B cell (primary cell): ENCODE results near the gene SLC40A1. TPM values are rescaled to one million over a fixed set of nuclear protein-coding genes. Genes with fewer than 3 reads are reported as not detected.

Experiments
- ATAC-seq: fragments of 200-7000 bp; cut with Tn5 transposase; one replicate; pipeline ENCODE4 v1.10.0; 2021; ENCODE audit warnings: low read depth, mild to moderate bottlenecking, moderate number of reproducible peaks, moderate library complexity
- CTCF ChIA-PET: fragments of 350-600 bp; sonication (Branson Sonifier 250); formaldehyde crosslinking; loops from one replicate; lab custom pipeline; 2021; ENCODE audit warnings: antibody characterized with exemption, inconsistent platforms; lab: Charles Lee
- POLR2A ChIA-PET: fragments of 350-600 bp; sonication (Branson Sonifier 250); formaldehyde crosslinking; loops from one replicate; lab custom pipeline; 2021; ENCODE audit warnings: antibody characterized with exemption; lab: Charles Lee
- DNase-seq: peaks from one replicate; pipeline ENCODE4 v3.0.0; 2013
- H2AFZ ChIP-seq: 2 replicates; pipeline ENCODE4 v1.6.1; 2012; ENCODE audit warnings: mild to moderate bottlenecking, low read depth, low read length; ENCODE audit not compliant: insufficient read depth, poor library complexity, severe bottlenecking
- H3K27ac ChIP-seq, 2 donors: 1 replicate in 1 of 2; 2 replicates in 1 of 2; pipeline ENCODE4 v1.5.1; 2012 to 2013; ENCODE audit warnings: low read length in 2 of 2, mild to moderate bottlenecking in 2 of 2, moderate library complexity in 1 of 2
- H3K27me3 ChIP-seq, 4 experiments: fragments of 200-600 bp in 1 of 4; sonication (generic) in 1 of 4; replicated peaks in 1 of 4; 1 replicate in 2 of 4; 2 replicates in 2 of 4; pipeline versions ENCODE4 v1.6.1 to v1.7.0; 2013 to 2016; ENCODE audit warnings: low read length in 3 of 4, mild to moderate bottlenecking in 2 of 4, mixed read lengths in 1 of 4, moderate library complexity in 1 of 4; ENCODE audit not compliant: insufficient read depth in 4 of 4, control insufficient read depth in 3 of 4; ENCODE audit errors: control extremely low read depth in 1 of 4
- H3K36me3 ChIP-seq, 2 experiments: replicated peaks in 1 of 2; 1 replicate in 1 of 2; 2 replicates in 1 of 2; pipeline versions ENCODE4 v1.6.1 to v1.7.1; 2013; ENCODE audit warnings: low read length in 1 of 2; ENCODE audit not compliant: insufficient read depth in 2 of 2, control insufficient read depth in 1 of 2; ENCODE audit errors: control extremely low read depth in 1 of 2, extremely low read depth in 1 of 2
- H3K4me1 ChIP-seq, 2 donors: fragments of 200-600 bp in 1 of 2; sonication (generic) in 1 of 2; 1 replicate in 1 of 2; 2 replicates in 1 of 2; pipeline versions ENCODE4 v1.5.1 to v1.6.1; 2013 to 2017; ENCODE audit warnings: low read length in 2 of 2; ENCODE audit not compliant: control insufficient read depth in 2 of 2, insufficient read depth in 2 of 2
- H3K4me2 ChIP-seq: replicated peaks from 2 replicates; pipeline ENCODE3; 2012; ENCODE audit warnings: mild to moderate bottlenecking, low read depth, low read length; ENCODE audit not compliant: poor library complexity, severe bottlenecking
- H3K4me3 ChIP-seq, 5 experiments: fragments of 200-600 bp in 1 of 5; sonication (generic) in 1 of 5; 1 replicate in 3 of 5; 2 replicates in 2 of 5; pipeline versions ENCODE4 v1.5.1 to v1.7.0; 2011 to 2016; ENCODE audit warnings: low read length in 4 of 5, mild to moderate bottlenecking in 4 of 5, low read depth in 2 of 5, control low read depth in 1 of 5, moderate library complexity in 1 of 5; ENCODE audit not compliant: insufficient read depth in 1 of 5; ENCODE audit errors: control extremely low read depth in 1 of 5, extremely low read depth in 1 of 5
- H3K79me2 ChIP-seq: fragments of 200-600 bp; sonication (generic); one replicate; pipeline ENCODE4 v1.6.0; 2016; ENCODE audit warnings: low read length; ENCODE audit not compliant: control insufficient read depth, insufficient read depth
- H3K9ac ChIP-seq: fragments of 200-600 bp; sonication (generic); 2 replicates; pipeline ENCODE4 v1.6.1; 2017; ENCODE audit warnings: mild to moderate bottlenecking, low read length, moderate library complexity
- H3K9me3 ChIP-seq, 3 donors: one replicate each; pipeline versions ENCODE4 v1.6.1 to v1.7.1; 2013; ENCODE audit warnings: low read length in 2 of 3; ENCODE audit not compliant: control insufficient read depth in 2 of 3, insufficient read depth in 1 of 3; ENCODE audit errors: control extremely low read depth in 1 of 3
- H4K20me1 ChIP-seq: 2 replicates; pipeline ENCODE4 v1.6.0; 2012; ENCODE audit warnings: mild to moderate bottlenecking, low read length; ENCODE audit not compliant: insufficient read depth, control insufficient read depth, poor library complexity, severe bottlenecking
- H3K27ac Mint-ChIP-seq: one replicate; pipeline ENCODE4 v1.8.0; 2021; ENCODE audit warnings: mixed read lengths
- H3K27me3 Mint-ChIP-seq: one replicate; pipeline ENCODE4 v1.8.0; 2021; ENCODE audit warnings: mixed read lengths
- H3K4me1 Mint-ChIP-seq: one replicate; pipeline ENCODE4 v1.8.0; 2021; ENCODE audit warnings: mixed read lengths
- H3K4me3 Mint-ChIP-seq: one replicate; pipeline ENCODE4 v1.8.0; 2021; ENCODE audit warnings: mixed read lengths
- H3K9me3 Mint-ChIP-seq: one replicate; pipeline ENCODE4 v1.8.0; 2022; ENCODE audit warnings: mixed read lengths; ENCODE audit not compliant: insufficient read depth
- CTCF ChIP-seq: fragments of 200-600 bp; IDR thresholded peaks from one replicate; pipeline ENCODE4 v1.8.0; 2022; ENCODE audit warnings: antibody characterized with exemption, mild to moderate bottlenecking
- EZH2 ChIP-seq: IDR thresholded peaks from 2 replicates; pipeline ENCODE4 v1.6.1; 2012; ENCODE audit warnings: borderline replicate concordance, low read depth, mild to moderate bottlenecking, moderate library complexity, low read length; ENCODE audit not compliant: insufficient read depth, poor library complexity, severe bottlenecking
- WGBS: methylation state at CpG from one replicate; pipeline ENCODE4 v1.1.5; 2013; ENCODE audit warnings: missing lambda C conversion rate; ENCODE audit not compliant: insufficient coverage; 5-methylcytosine and 5-hydroxymethylcytosine counted together
- intact Hi-C: fragments of 100-400 bp; cut with micrococcal nuclease; formaldehyde crosslinking; loops from one replicate; pipeline ENCODE4 v1.10.0; 2022
- polyA plus RNA-seq: library from polyadenylated mRNA; depleted of rRNA; stranded (reverse); fragments of >200 nt; gene quantifications from 2 replicates; pipeline ENCODE4 v1.2.3, GENCODE V29; 2012
- total RNA-seq, 2 donors: library from RNA; stranded (reverse); fragments of 120-200 nt in 1 of 2; gene quantifications; 1 replicate in 1 of 2; 2 replicates in 1 of 2; pipeline versions ENCODE4 v1.2.3 to v1.2.4, GENCODE V29; 2013 to 2022

The SLC40A1 gene
- total and polyA plus RNA-seq, 2 donors (not counting 1 experiment from before 2014, with no cell fraction given): 0.07 to 0.39 TPM

- Histone ChIP-seq H4K20me1 (no peaks in the 10 kb centered on the region), H3K9me3 (no peaks in the 10 kb centered on the region), H2AFZ (no peak overlapping the region), H3K4me3 (no peak overlapping the region), H3K4me2 (no peak overlapping the region), H3K36me3 (no peaks in the 10 kb centered on the region), H3K4me1 (no peaks in the 10 kb centered on the region), H3K9ac (no peak overlapping the region), H3K27me3 (no peaks in the 10 kb centered on the region), H3K27ac (no peak overlapping the region), H3K79me2 (no peaks in the 10 kb centered on the region)
- no peak for TF ChIP-seq EZH2
- no peak for TF ChIP-seq CTCF
- H3K4me3 Mint-ChIP-seq: no peak overlapping the region
- 100% methylated on average over 3 of the region's 6 CpGs for WGBS
- no peaks in the 10 kb centered on the region for H3K9me3 Mint-ChIP-seq
- no peak for DNase-seq
- POLR2A ChIA-PET: no interaction called here
- intact Hi-C loops: no loop called here
- peaks cover 2% of the 10 kb centered on the region for H3K4me1 Mint-ChIP-seq
- no peak for ATAC-seq
- H3K27me3 Mint-ChIP-seq: peaks cover 13% of the 10 kb centered on the region
- H3K27ac Mint-ChIP-seq: no peak overlapping the region
- CTCF ChIA-PET: no interaction called here
Observed at GRCh38 chr2:189561371-189562038, 19.1 kb downstream of the SLC40A1 start.

- Histone ChIP-seq H3K4me1 (no peaks in the 10 kb centered on the region), H3K9me3 (no peaks in the 10 kb centered on the region), H3K36me3 (no peaks in the 10 kb centered on the region), H3K79me2 (no peaks in the 10 kb centered on the region), H2AFZ (no peak overlapping the region), H3K4me3 (no peak overlapping the region), H4K20me1 (no peaks in the 10 kb centered on the region), H3K27ac (no peak overlapping the region), H3K9ac (no peak overlapping the region), H3K4me2 (no peak overlapping the region), H3K27me3 (no peaks in the 10 kb centered on the region)
- TF ChIP-seq CTCF (no peak), EZH2 (no peak)
- H3K4me3 Mint-ChIP-seq: no peak overlapping the region
- H3K27ac Mint-ChIP-seq: no peak overlapping the region
- ChIA-PET CTCF (no interaction called here), POLR2A (no interaction called here)
- DNase-seq (no peak), ATAC-seq (no peak)
- no peaks in the 10 kb centered on the region for H3K9me3 Mint-ChIP-seq
- intact Hi-C loops: no loop called here
- H3K27me3 Mint-ChIP-seq: peaks cover 17% of the 10 kb centered on the region
- H3K4me1 Mint-ChIP-seq: peaks cover 2% of the 10 kb centered on the region
Observed at GRCh38 chr2:189560273-189560586, 20.4 kb downstream of the SLC40A1 start.
